Embryonic facial prominence (tissue), 1 donor: Measurements from ENCODE around the gene PTRH1.
"Not testable (repeated sequence)": the region's sequence is repeated elsewhere in the genome, so short reads cannot be mapped to it uniquely, and the experiment has no call there.

ENCODE experiments used
- DNase-seq: peaks from one replicate; pipeline ENCODE4 v3.0.0-alpha.2; 2016; ENCODE audit errors: extremely low spot score

PTRH1 gene, protein sequence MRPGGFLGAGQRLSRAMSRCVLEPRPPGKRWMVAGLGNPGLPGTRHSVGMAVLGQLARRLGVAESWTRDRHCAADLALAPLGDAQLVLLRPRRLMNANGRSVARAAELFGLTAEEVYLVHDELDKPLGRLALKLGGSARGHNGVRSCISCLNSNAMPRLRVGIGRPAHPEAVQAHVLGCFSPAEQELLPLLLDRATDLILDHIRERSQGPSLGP

DNA sequence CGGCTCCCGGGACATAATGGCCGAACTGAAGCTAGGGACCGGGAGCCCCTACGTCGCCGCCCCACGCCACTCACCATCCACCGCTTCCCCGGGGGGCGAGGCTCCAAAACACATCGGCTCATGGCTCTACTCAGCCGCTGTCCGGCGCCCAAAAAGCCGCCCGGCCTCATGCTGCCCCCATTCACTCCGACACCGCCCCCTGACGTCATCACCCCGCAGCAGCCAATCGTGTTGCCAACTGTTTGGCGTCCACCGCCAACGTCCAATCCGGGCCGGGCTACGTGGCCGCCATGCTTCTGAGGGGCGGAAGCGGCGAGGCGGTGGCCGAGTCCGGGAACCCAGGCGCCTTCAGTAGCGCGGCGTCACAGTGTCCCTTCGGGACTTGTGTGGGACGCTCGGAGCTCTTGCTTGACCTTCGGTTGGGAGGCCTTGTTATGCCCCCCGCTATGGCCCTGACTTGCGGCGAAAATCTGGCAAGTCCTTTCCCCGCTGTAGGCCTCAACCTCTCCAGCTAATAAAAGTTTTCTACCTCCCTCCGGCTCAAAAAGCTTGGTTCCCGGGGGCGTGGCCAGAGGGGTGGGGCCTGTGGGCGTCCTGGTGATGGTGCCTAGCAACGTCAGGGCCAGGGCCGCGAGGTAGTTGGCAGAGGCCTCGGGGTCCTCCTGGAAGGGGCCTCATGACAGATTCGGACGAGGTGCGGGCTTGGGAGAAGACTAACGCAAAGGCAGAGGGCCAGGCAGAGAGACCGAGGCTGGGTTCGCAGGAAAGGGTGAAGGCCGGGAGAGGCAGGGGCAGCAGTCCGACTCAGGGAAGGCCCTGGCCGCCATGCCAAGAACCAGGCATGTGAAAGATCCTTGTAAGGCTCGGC, at the start of gene PTRH1, which contains the start of gene TTC16:
TSS of gene PTRH1 (minus strand) at position 194 of the 868 bp plus-strand sequence. CDS start at position 170, 24 bp downstream.
TSS of gene TTC16 (plus strand) at position 610 of the 868 bp plus-strand sequence. CDS start at position 677, 67 bp downstream.
- peak; percentile 93 for DNase-seq

DNA sequence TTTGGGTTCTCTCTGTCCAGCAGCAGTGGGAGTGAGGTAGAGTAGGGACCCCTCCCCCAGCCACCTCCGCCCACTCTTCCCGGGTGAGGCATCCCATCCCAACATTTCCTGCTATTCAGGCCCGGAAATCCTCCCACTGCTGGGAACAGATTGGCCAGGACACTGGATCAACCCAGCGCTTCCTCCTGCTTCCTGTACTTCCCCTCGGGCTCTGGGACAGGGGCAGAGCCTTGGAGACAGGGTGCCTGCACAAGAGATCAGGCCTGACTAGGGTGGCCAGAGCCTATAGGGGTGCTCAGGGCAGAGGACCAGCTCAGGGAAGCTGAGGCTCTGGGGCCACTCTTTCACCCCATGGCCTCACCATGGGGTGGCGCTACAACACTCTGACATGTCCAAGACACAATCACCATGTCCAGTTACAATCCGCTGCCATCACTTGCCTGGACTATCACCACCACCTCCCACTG, 48.5 kb upstream of the PTRH1 start:
- no peak for DNase-seq

DNA sequence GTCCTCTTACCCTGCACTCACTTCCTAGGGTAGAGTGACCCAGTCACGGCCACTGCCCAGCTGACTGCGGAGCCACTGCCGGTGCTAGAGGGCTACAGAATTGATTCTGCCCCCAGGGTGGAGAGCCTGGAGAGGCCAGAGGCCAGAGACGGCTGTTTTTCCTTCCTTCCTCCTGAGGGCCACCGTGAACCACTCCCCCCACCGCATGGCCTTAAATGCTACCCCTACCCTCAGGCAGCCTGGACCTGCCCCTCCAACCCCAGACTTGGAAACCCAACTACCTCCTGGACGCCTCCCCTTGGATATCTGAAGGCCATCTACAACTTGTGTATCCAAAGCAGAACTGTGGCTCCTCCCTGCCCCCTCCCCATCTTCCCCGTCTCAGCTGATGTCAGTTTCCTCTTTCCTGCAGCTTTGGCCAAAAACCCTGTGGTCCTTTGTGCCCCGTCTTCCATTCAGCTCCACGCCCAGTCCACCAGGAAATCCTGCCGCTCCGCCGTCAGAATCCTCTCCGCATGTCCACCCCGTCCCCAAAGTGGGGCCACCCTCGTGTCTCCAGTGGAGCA, 46.7 kb upstream of the PTRH1 start:
- no peak for DNase-seq

DNA sequence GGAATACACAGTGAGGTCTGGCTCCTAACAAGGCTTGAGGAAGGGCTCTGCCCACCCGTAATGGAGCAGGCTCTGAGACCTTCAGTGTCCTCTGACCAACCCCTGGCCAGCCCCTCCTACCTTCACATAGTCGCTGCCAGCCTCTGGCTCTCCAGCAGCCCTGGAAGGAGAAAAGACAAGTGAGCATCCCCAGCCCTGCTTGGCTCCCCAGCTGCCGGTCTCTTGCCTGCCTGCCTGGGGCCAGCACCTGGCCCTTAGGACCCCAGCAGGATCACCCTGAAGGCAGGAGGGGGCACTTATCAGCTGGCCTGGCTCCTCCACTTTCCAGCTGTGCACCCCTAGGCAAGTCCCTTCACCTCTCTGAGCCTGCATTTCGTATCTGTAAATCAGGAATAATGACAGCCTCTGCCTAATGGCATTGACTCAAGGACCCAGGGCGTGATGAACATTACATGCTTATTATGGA, 46.1 kb upstream of the PTRH1 start:
- DNase-seq, result no peak

DNA sequence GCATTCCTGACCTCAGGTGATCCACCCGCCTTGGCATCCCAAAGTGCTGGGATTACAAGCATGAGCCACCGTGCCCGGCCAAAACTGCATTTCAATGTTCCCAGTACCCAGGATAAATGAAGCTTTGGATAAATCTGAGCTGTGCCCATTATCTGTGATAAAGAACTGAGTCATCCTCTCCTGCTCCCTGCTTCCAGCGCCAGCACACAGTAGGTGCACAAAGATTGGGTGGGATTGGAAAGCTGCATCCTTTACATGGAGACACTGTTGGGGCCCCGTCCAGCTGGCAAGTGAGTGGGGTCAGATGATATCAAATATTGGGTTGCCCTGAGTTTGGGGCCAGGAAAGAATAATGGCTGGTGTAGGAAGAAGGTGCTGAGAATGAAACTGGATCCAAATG, 45.6 kb upstream of the PTRH1 start:
- no peak for DNase-seq

DNA sequence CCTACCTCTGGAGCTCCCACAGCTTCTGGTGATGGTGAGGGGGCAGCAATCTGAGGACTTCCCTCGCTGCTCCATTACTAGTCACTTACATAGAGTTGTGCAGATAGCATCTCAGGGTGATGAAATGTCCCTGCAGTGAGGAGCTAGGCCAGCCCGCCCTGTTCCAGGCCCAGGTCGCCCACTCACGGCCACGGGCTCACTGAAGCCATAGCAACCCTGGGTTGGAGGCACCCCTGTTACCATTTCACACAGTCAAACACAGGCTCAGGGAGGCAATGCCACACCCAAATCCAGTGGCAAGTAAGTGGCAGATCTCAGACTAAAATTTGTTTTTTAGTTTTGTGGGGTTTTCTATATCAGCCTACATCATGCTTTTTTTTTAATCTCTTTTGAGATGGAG, 43.4 kb upstream of the PTRH1 start:
- no peak for DNase-seq

DNA sequence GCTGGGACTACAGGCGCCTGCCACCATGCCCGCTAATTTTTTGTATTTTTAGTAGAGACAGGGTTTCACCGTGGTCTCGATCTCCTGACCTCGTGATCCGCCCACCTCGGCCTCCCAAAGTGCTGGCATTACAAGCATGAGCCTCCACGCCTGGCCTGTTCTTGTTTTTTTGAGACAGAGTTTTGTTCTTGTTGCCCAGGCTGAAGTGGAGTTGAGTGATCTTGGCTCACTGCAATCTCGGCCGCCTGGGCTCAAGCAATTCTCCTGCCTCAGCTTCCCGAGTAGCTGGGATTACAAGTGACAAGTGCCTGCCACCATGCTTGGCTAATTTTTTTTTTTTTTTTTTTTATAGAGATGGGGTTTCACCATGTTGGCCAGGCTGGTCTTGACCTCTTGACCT, 41.3 kb upstream of the PTRH1 start:
- DNase-seq, result not testable (repeated sequence)

DNA sequence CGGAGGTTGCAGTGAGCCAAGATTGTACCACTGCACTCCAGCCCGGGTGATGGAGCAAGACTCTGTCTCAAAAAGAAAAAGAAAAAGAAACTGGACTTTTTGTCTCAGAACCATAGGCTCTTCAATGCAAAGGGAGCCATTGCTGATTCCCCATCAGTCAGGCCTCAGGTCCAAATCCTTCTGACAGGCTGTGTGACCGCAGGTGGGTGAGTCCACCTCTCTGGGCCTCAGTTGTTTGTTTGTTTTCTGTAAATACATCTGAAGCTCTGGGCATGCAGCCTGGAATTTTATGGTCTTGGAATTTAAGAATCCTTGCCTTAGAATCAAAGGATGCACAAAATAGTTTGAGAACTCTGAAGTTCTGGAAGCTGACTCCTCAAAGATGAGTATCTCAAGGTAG, 40.8 kb upstream of the PTRH1 start:
- DNase-seq, result no peak

DNA sequence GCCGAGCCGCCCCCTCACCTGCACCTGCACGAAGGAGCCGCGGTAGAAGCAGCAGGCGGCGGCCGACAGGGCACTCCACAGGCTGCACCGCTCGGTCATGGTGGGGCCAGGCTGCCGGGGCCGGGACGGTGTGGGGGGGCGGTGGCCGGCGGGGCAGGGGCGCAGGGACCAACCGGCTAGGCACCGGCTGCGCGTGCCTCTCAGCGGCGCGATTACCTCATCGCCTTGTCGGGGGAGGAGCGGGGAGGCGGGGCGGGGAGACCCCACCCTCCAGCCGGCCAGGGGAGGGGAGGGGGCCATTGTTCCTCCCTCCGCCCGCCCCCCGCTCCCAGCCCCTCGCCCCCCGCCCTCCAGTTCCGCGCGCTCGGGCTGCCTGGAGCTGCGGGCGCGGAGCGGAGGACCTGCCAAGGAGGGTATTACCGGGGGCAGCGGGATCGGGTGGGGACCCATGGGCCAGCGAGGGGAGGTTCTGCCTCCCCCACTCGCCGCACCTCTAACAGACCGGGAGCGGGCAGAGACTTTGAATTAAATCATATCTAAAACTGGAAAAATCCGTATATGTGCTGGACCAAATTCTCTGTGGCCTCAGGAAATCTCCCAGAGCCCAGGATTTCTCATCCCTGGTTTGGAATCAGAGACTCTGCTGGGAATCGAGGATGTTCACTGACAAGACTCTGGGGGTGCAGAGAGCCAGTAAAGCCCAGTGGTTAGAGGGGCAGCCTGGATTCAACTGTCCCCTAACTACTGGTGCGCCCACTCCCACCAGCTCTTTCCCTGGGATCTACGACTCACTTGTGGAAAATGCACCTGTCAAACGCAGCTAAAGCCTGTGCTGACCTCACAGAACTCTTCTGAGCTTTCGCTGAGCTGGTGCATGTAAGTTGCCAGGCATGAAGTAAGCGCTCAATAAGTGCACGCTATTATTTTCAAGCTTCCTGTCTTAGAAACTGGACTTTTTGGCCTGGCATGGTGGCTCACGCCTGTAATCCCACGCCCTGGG, 39.9 kb upstream of the PTRH1 start:
- no peak for DNase-seq

DNA sequence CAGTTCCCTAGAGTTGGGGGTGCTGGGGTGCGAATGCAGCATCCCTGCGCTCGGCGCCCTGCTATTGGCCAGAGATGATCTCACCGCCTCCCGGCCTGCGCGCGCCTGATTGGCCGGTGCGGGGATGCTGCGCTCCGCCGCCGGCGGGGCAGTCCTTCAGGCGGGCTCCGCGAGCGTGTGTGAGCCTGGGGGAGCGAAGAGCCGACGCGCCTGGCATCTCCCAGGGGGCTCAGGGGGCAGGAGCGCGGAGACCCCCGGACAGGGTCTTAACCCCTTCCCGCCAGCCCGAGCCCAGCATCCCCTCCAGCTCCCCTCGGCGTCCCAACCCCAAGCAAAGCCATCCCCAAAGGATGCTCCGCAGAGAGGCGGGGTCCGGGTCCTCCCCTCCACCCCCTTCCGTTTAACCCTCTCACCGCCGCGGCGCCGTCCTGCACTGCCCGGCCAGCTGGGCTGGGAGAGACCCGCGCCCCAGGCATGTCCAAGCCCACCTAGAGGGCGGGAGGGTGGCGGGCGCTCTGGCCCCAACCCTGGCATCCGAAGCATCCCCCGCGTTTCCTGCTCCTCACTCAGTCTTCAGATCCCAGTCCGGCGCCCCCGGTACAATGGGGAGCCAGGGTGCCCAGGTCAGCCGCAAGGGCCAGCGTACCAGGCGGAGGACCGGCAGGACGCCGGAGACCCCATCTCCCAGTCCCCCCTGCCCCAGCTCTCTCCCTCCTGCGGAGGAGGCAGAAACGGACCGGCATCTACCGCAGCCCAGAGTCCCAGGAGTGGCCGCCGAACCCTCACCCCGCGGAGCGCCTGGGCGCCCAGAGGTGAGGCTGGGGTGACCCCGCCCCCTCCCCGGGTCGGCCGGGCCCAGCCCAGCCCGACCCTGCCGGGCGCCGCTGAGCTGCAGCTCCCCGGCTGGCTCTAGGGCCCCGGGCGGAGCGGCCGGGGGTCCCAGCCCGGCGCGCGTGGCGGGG, 38.9 kb upstream of the PTRH1 start:
- no peak for DNase-seq

DNA sequence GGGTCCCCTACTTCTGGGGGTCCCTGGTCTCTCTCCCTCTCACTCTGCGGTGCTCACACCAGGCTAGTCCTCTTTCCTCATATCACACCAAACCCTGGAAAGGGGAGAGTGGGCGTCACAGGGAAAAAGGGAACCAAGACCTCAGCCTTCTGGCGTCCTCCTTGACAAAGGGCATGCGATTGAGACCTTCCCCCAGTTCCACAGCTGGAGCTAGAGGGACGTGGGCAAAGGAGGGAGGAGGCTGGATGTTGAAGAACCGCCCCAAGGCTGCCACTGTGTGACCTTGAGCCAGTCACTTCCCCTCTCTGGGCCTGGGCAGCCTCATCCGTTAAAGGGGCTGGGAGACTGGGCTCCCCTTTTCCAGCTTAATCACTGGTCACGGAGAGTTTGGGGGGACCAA, 38.2 kb upstream of the PTRH1 start:
- DNase-seq, result no peak

DNA sequence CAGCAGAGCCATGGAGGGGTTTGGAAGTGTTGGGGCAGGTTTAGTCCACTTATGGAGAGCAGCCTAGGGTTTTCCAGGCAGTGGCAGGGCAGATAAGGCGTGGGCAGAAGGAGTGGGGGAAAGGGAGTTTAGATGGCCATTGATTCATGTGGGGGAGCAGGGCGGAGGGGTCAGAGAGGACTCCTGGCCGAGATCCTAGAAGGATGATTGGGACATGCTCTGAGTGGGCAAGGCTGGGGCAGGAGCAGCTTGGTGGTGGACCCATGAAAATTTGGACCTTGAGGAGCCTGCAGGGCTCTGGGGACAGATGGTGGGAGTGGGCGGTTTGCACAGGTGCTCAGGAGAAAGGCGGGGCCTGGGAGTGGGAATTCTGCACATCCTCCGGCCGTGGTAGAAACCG, 37.7 kb upstream of the PTRH1 start:
- no peak for DNase-seq

DNA sequence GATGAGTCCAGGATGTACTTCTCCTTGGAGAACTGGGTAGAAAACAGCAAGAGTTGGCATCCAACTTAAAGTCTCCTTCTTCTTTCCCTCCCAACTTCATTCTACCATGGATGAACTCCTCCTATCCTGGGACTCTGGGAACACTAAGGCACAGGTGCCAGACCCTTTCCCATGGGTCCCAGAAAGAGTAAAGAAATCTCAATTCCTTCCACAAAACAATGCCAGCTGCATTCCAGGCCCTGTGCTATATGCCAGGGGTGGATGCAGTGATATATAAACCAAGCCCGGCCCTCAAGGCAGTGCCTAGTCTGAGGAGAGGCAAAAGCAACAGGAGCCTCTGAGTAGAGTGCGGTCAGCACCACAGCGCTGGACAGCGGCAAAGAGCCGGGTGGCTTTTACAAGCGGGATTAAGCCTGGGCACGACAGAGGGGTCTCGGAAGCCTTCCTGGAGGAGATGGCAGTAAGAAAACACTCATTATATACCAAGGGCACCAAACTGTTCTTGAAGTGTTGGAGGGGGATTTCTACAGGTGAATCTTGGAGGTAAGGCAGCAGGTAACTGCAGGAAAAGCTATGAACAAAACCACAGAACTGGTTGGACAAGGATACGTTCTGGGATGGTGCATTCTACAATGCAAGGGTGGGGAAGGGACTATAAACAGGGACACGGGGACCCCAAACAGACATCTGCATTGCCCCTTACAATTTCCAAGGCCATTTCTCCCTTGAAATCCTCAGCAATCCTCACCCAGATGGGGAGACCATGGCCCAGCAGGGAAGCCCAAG, 36.0 kb upstream of the PTRH1 start:
- DNase-seq, result no peak

DNA sequence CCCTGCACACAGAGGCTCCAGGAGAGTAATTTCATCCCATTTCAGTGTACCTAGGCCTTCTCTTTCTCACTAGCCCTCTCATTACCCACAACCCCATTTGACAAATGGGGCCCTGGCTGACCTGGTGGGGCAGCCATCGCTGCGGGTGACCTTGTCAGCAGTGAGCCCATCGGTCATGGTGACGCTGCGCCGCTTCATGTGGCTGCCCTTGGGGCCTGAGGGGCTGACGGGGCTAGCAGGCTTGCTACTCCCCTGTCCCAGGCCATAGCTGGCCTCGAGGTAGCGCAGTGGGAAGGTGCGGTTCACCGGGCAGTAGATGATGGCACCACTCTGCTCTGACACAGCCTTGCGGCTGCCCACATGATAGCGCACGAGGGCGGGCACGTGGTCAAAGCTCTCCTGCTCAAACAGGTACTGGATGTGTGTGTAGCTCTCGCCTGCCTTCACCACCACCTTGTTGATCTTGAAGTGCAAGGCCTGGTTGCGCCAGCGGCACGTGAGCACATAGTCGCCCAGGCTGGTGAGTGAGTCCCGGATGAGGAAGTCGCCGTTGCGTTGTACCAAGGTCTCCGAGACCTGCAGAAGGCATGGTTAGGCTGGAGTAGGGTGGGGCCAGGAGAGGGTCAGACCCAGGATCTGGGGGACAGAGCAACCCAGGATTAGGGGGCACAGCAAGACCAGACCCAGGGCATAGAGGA, 33.8 kb upstream of the PTRH1 start:
- DNase-seq, result no peak

DNA sequence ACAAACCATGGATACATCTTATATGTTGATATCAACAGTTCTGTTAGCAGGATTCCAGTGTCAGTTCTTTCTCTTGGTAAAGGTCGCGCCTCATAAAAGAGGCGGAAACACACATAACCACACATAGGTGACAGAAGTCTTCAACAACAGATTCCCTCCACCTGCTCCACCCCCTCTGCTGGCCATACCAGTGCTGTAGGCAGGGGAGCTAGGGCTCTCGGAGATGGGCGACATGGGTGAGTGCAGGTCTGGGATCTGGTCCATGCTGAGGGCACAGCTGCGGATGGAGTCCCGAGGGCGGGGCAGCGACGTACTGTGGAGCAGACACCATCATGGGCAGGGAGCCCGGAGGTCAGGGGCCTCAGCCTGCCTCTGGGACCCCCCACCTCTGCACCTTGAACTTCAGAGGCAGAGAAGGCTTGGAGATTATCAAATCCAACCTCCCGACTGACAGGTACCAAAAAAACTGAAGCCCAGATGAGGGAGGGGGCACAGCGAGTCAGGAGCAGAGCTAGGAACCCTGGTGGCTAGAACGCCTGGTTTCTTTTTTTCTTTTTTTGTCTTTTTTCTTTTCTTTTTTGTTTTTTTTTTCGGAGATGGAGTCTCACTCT, 31.6 kb upstream of the PTRH1 start:
- DNase-seq, result no peak

DNA sequence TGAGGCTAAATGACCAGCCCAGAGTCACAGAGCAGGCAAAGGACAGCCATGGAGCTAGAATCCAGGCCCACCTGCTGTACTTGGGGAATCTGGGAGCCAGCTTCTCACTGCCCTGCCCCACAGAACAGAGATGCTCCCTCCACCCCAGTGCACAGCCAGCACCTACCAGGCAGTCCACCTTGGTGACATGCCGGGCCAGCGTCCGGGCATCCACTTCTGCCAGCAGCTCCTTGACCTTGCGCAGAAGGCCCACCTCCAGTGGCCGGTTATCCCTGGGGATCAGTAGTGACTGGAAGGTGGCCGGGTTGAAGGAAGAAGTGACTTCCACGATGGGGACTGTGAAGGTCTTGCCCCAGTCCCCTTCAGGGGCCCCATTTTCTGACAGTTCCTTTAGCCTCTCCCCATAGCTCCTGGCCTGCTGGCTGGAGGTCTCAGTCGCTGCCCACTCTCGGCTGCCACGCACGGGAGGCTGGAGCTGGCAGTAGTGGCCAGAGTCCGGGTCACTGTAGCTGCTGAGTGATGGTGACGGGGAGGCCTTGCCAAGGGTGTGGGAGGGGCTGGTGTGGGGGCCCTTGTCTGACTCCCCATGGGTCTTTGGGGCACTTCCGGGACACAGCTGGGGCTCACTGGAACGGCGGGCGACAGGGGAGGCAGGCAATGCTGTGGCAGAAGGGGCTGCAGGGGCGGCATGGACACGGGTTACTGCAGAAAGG, 29.1 kb upstream of the PTRH1 start:
- no peak for DNase-seq

DNA sequence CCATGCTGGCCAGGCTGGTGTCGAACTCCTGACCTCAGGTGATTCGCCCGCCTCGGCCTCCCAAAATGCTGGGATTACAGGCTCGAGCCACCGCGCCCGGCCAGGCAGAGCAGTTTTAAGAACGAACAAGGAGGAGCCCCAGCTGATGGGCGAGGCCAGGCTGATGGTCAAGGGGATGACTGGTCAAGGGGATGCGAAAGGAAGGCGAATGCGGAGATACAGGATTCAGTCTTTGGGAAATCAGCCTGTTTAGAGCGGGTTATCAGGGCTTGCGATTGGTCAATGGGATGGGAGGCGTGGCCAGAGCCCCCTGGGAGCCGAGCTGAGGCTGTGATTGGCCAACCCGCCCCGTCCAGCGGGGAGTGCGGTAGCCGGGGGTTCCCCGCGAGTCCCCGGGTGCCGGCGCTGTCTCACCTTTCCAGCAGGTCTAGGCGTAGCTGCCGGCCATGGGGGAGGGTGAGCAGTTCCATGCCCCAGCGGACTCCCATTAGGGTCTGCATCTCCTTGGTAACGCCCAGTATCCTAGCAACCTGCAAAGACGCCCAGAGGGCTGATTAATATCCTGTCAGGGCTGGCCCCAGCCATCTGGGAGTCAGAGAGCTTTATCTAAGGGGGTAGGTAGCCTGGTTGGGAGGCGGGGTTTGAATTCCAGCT, 27.1 kb upstream of the PTRH1 start:
- DNase-seq, result no peak
